ENCODE data around the gene TSNAXIP1. TPM values are rescaled to one million over a fixed set of nuclear protein-coding genes. Genes with fewer than 3 reads are reported as not detected.
A peak's percentile ranks its signal among the peaks of the same experiment; 100 is the strongest.

The TSNAXIP1 gene
- polyA plus RNA-seq, 1 donor (not counting 4 experiments of a cell fraction or from before 2014, with no cell fraction given), result 0.54 TPM

- peaks cover 8% of the 10 kb centered on the region for H3K79me2 ChIP-seq (ENCODE audit: control insufficient read depth, insufficient read depth, low read length)
- H3K9ac ChIP-seq (ENCODE audit: control insufficient read depth, extremely low read depth, insufficient read depth, low read length), result peak overlapping the region; percentile 93
- H4K20me1 ChIP-seq (ENCODE audit: control insufficient read depth, extremely low read depth, insufficient read depth, low read length), result no peaks in the 10 kb centered on the region
- DNase-seq (ENCODE audit: low read depth, low spot score), result no peak
- H3K4me1 ChIP-seq (ENCODE audit: control insufficient read depth, extremely low read depth, insufficient read depth, low read length), result peaks cover 14% of the 10 kb centered on the region
- H2AFZ ChIP-seq (ENCODE audit: control insufficient read depth, low read length), result peak overlapping the region; percentile 33
- no peak for FAIRE-seq
- TF ChIP-seq CTCF (optimal IDR thresholded peaks at IDR 0.05 in 1 of 3, IDR thresholded peaks at IDR 0.05 in 1 of 3, conservative IDR thresholded peaks at IDR 0.05 in 1 of 3; ENCODE audit: extremely low read depth in 1 of 3, insufficient read depth in 2 of 3, low read length in 3 of 3) (no peak), EZH2 (IDR thresholded peaks at IDR 0.05; ENCODE audit: low read length) (no peak)
- no peaks in the 10 kb centered on the region for H3K9me1 ChIP-seq (ENCODE audit: control insufficient read depth, extremely low read depth, insufficient read depth, low read length)
- H3K27ac ChIP-seq (ENCODE audit: control insufficient read depth, insufficient read depth, low read length), result peak overlapping the region; percentile 88
- H3K4me2 ChIP-seq (ENCODE audit: control insufficient read depth, extremely low read depth, insufficient read depth, low read depth, low read length), result peak overlapping the region; percentile 99
- peaks cover 31% of the 10 kb centered on the region in 2 experiments for H3K36me3 ChIP-seq (ENCODE audit: control insufficient read depth in 2 of 2, extremely low read depth in 1 of 2, insufficient read depth in 2 of 2, low read length in 2 of 2)
- H3K9me3 ChIP-seq (ENCODE audit: control insufficient read depth, low read depth, low read length), result no peaks in the 10 kb centered on the region
- peak overlapping the region; percentile 57 to 88 (median 84) for H3K4me3 ChIP-seq (ENCODE audit: control insufficient read depth in 2 of 3, extremely low read depth in 1 of 3, insufficient read depth in 2 of 3, low read depth in 1 of 3, low read length in 3 of 3)
- dilution Hi-C loops (cut with MboI; ENCODE audit: extremely low pct_ligation_motif_present, low sequenced_read_pairs), result no loop called here
- H3K27me3 ChIP-seq (ENCODE audit: control insufficient read depth, extremely low read depth, insufficient read depth, low read length), result no peaks in the 10 kb centered on the region
Measured at GRCh38 chr16:67833030-67833414, 26.3 kb downstream of the TSNAXIP1 start.

- Histone ChIP-seq H3K36me3 (ENCODE audit: control insufficient read depth in 2 of 2, extremely low read depth in 1 of 2, insufficient read depth in 2 of 2, low read length in 2 of 2) (peaks cover 31% of the 10 kb centered on the region in 2 experiments), H3K4me2 (ENCODE audit: control insufficient read depth, extremely low read depth, insufficient read depth, low read depth, low read length) (peak overlapping the region; percentile 99), H3K9me1 (ENCODE audit: control insufficient read depth, extremely low read depth, insufficient read depth, low read length) (no peaks in the 10 kb centered on the region), H3K9me3 (ENCODE audit: control insufficient read depth, low read depth, low read length) (no peaks in the 10 kb centered on the region), H3K27me3 (ENCODE audit: control insufficient read depth, extremely low read depth, insufficient read depth, low read length) (no peaks in the 10 kb centered on the region), H2AFZ (ENCODE audit: control insufficient read depth, low read length) (peak overlapping the region; percentile 95), H3K9ac (ENCODE audit: control insufficient read depth, extremely low read depth, insufficient read depth, low read length) (peak overlapping the region; percentile 93), H4K20me1 (ENCODE audit: control insufficient read depth, extremely low read depth, insufficient read depth, low read length) (no peaks in the 10 kb centered on the region), H3K27ac (ENCODE audit: control insufficient read depth, insufficient read depth, low read length) (peak overlapping the region; percentile 88), H3K79me2 (ENCODE audit: control insufficient read depth, insufficient read depth, low read length) (peaks cover 8% of the 10 kb centered on the region), H3K4me3 (ENCODE audit: control insufficient read depth in 2 of 3, extremely low read depth in 1 of 3, insufficient read depth in 2 of 3, low read depth in 1 of 3, low read length in 3 of 3) (peak overlapping the region; percentile 57 to 88 (median 84)), H3K4me1 (ENCODE audit: control insufficient read depth, extremely low read depth, insufficient read depth, low read length) (peaks cover 14% of the 10 kb centered on the region)
- DNase-seq (ENCODE audit: low read depth, low spot score) (no peak), FAIRE-seq (peak; percentile 56)
- dilution Hi-C loops (cut with MboI; ENCODE audit: extremely low pct_ligation_motif_present, low sequenced_read_pairs), result no loop called here
- TF ChIP-seq EZH2 (IDR thresholded peaks at IDR 0.05; ENCODE audit: low read length) (no peak), CTCF (optimal IDR thresholded peaks at IDR 0.05 in 1 of 3, IDR thresholded peaks at IDR 0.05 in 1 of 3, conservative IDR thresholded peaks at IDR 0.05 in 1 of 3; ENCODE audit: extremely low read depth in 1 of 3, insufficient read depth in 2 of 3, low read length in 3 of 3) (no peak)
Measured at GRCh38 chr16:67833415-67834241, 26.9 kb downstream of the TSNAXIP1 start.
